CD1c-positive myeloid dendritic cell (primary cell): ENCODE data around the gene MCF2L.

Source experiments
- DNase-seq: peaks from one replicate; pipeline ENCODE4 v3.0.0-alpha.2; 2016; ENCODE audit errors: extremely low spot score

The MCF2L gene

DNA sequence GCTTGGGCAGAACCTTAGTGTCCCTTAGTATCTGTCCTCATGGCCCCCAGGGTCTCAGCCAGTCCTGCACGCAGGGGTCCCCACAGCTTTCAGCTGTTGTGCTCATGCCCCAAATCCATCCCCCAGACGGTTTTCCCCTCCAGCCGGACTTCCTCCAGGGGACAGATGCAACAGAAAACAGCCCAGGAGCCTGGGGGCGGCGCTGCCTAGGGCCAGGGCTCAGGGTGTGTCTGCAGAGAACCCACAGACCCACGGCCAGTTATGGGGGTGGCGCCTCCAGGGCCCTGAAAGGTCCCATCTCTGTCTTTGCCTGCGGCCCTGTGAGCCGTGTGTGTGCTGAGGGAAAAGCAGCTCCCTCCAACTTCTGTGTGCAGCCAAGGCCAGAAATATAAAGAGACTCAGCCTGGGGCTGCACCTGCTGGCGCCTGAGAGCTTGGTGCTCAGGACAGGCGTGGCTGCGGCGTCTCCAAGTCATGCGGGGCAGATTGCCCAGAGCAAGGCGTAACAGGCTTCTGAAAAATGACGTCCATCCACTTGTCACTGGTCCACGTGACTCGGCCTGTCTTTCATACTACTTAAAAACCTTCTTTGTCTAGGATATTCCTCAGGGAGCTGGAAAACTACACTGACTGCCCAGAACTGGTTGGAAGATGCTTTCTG, 114.5 kb downstream of the MCF2L start:
- no peak for DNase-seq

DNA sequence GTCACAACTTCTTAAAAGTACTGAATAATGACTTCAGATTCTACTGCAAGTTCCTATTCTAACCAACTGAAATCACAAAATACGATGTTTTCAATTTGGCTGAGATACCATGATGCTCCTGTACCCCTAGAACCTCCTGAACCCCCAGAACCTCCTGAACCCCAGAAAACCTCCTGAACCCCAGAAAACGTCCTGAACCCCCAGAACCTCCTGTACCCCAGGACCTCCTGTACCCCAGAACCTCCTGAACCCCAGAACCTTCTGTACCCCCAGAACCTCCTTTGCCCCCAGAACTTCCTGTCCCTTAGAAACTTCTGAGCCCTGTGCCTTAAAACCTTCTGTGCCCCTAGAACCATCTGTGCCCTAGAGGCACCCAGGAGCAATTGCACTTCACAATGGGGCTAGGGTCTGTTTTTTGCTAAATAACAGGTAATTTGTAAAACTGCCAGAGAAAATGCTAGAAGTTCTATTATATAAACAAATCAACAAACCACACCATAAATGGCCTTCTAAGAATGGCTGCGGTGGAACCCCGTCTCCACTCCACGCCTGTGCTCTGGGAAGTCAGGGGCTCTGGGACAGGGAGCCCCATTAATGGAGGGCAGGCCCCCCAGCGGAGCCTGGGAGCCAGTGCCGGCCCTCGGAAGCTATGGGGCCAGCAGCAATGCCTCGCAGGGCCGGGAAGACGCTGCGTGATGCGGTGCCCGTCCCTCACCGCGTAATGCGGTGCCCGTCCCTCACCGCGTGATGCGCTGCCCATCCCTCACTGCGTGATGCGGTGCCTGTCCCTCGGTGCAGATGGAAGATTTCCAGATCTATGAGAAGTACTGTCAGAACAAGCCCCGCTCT, 115.3 kb downstream of the MCF2L start:
- no peak for DNase-seq

DNA sequence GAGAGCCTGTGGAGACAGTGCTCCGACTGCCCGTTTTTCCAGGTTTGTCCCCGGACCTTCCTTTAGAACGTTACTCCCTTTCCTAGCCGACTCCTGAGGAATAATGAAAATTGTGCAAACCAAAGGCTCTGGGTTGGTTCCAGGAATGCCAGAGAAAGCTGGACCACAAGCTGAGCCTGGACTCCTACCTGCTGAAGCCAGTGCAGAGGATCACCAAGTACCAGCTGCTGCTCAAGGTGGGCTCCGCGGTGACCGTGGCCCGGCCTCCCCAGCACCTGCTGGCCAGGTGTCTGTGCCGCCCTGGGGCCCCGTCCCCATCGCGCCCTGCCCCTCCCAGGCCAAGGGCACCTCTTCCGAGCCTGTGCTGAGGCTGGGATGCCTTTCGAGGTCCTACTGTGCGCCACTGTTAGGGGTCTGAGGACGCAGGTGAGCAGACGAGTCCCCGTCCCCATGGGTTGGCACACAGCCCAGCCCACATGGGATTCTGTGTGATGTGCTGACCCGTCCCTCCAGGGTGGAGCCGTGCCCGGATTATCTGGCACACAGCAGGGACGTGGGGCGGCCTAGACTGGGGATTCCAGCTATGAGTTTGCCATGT, 116.0 kb downstream of the MCF2L start:
- no peak for DNase-seq

DNA sequence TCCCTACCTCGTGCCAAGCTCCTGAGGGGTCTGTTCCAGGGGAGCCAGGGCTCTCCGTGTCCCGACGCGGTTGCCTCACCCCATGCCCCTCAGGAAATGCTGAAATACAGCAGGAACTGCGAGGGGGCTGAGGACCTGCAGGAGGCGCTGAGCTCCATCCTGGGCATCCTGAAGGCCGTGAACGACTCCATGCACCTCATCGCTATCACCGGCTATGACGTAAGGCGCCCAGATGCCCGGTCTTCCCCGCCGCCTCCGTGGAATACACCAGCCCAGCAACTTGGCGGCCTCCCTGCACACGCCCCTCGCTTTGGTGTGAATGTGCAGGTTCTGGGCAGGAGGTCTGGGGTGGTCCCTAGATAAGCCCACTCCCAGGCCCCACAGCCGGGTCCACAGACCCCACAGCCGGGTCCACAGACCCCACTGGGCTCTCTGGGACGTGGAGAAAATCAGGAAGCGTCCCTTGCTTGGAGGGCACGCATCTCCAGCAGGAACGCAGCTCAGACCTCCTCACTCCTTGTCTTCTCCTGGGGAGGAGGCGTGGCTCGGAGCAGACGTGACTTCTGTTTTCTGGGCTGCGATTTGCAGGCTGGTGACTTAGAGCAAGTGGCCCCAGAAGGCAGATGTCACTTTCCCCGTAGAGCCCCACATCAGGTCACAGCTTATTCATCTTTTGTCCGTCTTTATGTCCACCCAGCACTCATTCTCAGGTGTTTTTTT, 117.2 kb downstream of the MCF2L start:
- no peak for DNase-seq

DNA sequence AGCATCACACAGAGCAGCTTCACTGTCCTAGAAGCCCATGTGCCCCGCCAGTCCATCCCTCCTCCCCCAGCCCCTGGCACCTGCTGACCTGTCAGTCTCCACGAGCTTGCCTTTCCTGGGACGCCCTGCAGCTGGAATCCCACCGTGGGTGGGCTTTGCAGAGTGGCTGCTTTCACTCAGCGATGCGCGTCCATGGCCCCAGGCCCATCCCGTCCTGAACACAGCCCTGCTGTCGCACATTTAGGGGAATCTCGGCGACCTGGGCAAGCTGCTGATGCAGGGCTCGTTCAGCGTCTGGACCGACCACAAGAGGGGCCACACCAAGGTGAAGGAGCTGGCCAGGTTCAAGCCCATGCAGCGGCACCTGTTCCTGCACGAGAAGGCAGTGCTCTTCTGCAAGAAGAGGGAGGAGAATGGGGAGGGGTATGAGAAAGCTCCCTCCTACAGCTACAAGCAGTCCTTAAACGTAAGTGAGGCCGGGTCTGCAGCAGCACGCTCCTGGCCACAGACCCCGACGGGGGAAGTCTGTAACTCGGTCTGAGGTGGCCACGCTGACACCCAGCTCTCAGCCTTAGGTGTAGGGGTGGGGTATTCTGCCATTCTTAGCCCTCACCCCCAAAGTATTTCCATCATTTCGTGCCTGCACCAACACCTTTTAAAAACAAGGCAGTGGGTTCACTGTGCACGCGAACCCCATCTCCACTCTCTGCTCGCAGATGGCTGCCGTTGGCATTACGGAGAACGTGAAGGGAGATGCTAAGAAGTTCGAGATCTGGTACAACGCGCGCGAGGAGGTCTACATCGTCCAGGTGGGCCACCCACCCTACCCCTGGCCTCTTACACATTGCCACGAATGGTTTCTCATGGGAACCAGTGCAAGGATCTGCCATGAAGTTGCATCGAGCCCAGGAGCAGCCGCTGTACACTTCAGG, 118.2 kb downstream of the MCF2L start:
- DNase-seq = no peak

DNA sequence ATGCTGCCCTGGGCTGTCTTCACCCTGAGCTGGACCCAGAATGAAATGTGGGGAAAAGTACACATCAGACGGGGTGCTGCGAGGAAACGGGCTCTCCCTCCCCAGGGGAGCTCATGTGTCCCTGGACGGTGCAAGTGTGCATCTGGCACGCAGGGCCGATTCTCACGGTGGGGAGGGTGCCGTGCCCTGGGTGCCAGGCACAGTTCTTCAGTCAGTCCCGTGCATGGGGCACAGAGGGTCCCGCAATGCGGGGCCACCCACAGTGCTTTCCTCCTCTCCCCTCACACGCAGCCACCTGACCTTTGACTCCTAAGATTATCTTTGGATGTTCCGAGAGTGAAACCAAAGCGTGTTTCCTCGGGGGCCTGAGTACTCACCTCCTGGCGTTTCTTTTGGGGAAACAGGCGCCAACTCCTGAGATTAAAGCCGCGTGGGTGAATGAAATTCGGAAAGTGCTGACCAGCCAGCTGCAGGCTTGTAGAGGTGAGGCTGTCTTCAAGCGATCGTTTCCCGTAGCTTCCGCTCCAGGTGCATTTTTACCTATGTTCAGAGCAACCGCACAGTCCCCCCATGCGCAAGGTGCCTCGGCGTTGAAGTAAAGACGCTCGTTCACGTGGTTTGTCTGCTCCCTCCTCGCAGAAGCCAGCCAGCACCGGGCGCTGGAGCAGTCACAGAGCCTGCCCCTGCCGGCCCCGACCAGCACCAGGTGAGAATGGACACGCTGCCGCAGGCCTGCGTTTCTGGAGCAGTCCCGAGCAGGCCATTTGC, 119.1 kb downstream of the MCF2L start:
- DNase-seq = no peak

DNA sequence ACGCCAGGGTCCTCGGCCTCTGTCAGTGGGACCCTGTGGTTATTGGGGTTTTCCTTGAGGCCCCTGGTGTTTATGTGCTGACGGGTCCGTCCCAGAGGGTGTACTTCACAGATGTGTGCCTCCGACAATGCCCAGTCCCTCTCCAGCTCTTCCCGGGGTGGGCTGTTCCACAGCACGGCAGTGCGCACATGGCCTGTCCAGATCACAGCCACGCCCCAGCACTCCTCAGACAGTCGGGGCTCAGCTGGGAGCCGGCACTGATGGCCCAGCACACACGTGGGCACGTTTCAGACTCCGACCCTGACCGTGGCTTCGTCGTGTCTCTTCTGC, 119.6 kb downstream of the MCF2L start:
- no peak for DNase-seq

DNA sequence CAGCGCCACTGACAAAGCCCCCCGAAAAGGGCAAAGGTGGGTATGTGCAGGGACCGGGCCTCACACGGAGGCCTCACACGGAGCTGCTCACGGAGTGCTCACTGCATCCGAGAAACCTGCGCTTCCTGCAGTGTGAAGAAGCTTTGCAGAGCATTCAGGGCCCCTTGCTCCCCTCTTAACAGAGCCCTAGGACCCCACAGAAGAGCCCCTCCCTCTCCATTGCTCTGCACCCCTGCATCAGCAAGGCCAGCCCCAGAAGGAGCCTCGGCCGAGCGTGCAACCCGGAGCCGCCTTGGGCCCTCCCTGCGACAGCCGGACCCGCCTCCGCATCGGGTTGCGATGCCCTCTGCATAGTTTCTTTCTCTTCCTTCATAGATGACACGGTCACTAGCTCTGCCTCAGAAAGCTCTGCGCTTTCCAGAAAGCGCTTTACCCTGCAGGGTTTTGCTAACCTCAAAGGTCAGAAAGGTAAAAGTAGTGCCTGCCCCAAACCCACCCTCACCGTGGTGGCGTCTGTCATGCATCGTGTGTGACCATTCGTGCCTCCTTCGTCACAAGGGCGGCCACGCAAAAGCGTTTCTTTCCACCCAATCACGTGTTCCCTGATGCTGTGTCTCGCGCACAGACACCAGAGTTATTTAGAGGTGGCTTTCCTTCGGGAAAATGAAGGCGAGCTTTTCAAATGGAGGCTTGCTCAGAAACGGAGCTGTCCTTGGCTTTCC, 120.8 kb downstream of the MCF2L start:
- no peak for DNase-seq

DNA sequence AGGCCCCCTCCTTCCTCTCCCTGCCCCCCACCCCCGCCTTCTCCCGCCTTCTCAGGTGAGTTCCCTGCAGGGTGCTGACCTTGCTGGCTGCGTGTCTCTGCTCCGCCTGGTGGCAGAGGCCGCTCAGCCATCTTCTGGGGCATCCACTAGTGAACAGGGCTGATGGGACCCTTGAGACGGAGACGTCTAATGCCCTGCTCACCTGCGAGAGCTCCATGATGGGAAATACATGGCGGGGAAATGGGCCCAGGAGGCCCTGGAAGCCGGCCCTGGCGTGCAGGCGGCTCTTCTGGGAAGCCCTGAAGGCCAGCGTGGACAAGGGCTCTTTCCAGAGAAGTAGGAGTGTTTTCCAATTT, 121.4 kb downstream of the MCF2L start:
- DNase-seq = no peak

DNA sequence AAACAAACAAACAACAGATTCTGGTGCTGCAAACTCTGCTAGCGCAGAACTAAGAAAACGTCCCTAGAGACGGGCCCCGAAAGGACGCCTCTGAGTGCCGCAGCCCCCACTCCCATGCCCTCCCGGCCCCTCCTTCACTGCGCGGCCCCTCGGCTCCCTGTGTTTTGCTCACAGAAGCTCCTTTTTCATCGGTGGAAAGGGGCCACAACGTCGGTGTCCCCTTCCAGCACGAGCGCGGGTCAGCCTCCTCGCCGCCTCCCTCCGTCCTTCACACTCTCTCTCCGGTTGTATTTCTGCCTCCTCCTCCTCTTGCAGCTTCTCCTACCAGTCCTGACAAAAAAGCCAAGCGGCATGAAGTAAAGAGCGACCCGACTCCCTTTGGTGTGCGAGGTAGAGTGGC, 121.8 kb downstream of the MCF2L start:
- DNase-seq = no peak

DNA sequence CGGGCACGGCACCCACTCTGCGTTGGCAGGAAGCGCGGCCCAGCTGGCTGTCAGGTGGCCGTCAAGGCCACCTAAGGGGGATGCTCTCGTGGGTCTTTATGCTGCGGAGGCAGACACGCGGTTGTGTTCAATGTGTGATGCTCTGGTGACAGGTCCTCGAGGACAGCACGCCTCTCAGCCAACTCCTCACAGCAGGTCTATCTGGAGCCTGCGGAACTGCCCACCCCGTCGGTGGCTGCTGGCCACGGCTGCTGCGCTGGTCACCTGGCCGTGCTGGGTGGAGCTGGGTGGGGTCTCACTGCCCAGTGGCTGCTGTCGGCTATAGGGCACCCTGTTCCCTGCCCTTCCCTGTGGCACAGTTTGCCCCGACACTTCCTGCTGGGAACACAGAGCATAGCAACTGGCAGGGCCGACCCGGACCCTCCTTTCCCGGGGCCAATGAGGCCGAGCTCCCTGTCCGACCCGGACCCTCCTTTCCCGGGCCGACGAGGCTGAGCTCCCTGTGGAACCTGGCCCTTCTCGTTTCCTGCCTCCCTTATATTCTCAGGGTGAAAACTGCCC, 122.3 kb downstream of the MCF2L start:
- DNase-seq = no peak

DNA sequence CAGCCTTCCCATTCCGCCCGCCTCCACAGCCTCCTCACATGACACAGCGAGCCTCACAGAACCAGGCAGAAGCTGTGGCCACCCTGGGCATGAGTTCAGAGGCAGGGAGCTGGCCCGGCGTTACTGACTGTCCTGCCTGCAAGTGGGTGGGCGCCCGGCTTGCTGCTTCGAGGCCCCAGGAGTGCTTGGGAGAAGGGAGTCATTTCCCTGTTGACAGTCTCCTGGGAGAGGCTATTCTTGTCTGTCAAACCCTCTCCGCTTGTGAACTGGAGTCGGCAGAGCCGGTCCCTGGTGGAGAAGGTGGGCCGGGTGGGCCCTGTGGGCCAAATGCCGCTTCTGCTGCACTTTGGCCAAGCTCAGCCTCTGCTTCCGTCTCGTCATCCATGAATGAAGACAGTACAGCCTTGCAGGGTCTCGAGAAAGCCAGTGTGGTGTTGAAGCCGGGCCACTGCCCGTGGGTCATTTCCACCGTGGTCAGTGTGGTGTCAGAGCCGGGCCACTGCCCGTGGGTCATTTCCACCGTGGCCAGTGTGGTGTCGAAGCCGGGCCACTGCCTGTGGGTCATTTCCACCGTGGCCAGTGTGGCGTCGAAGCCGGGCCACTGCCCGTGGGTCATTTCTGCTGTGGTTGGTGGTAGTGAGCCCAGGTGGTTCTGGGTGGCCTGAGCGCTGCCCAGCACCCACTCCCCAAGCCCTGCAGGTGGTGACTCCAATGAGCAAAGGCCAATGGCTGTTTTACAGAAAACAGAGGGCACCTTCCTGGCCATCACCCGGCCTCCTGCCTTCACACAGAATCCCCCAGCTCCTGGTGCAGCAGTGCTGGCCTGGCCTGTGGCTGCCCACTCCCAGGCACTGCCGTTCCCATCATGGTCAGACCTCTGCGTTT, 123.1 kb downstream of the MCF2L start:
- no peak for DNase-seq

DNA sequence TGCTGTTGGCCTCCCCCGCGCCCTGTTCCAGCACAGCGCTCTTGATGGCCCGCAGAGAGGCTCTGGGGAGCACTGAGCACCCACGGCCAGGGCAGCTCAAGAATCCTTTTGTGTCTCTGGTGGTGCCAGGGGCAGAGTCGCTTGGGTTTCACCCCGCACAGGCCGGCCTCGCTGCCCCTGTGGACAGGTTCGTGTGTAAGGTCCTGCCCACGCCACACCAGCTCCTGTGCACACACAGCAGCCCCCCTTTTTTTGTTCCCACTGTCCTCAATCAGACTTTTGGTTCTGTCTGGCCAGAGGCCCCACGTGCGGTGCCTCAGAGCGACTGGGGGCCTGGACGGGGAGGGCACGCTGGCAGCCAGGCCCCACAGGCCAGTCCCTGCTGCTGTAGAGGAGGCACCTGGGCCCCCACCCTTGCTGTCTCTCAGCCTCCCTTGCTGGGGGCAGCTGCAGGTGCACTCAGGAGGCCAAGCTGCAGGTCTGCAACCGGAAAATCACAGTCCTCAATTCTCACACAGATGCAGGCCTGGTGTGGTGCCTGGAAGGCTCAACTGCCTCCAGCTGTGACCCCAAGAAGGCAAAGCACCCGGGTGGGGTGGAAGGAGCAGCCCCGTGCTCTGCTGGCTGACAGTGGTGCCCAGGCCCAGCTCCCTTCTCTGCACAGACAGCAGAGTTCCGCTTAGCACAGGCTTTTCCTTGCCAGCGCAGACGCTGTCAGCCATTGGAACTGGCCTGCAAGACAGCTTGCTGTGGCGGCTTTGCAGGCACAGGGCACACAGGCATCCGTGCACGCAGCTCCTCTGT, 124.0 kb downstream of the MCF2L start:
- no peak for DNase-seq

DNA sequence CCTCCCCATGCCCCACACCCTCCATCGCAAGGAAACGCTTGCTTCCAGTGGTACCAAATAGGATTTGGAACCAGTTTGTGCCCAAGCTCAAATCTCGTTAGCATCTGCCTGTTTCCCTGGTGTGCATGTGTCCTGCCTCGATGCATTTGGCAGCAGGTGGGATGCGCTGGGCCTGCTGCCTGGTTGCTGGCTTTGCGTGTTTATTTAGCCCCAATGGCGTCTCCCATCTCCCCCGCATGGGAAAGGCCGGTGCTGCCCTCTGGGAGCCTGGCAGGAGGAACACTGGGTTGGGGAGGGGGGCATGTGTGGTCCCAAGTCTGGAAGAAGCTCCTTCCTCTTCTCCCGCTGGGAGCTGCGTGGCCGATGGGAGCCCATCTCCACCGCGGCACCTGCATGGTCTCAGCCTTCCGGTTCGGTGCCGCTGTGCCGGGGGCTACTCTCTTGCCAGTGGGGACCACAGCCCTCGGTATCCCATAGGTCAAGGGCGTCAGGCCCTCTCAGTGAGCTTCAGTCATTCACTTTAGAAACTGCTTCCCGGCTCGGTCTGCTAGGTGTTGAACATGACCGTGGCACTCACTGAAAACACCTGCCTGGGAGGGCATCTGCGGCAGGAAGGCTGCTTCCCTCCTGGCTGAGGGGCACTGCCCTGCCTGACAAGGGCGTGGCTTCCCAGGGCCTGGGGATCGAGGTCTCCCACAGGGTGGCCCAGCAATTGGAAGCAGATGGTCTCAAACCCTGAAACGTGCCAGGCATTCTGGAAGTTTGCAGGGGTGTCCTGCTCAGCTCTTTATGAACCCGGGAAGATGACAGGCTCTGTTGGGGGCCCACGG, 124.8 kb downstream of the MCF2L start:
- DNase-seq = no peak

DNA sequence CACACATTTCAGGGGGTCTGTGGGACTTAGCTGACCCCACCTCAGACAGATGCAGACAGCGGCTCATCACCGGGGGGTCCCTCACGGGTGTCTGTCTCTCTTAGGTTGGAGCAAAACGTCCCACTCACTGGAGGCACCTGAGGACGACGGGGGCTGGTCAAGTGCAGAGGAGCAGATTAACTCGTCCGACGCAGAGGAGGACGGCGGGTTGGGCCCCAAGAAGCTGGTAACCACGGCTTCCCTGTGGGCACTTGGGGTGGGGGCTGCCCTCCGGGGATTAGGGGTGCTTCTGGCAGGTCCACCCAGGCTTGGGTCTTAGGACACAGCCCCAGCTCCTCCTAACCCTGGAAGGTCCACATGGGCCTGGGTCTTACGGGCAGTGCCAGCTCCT, 125.4 kb downstream of the MCF2L start:
- no peak for DNase-seq

DNA sequence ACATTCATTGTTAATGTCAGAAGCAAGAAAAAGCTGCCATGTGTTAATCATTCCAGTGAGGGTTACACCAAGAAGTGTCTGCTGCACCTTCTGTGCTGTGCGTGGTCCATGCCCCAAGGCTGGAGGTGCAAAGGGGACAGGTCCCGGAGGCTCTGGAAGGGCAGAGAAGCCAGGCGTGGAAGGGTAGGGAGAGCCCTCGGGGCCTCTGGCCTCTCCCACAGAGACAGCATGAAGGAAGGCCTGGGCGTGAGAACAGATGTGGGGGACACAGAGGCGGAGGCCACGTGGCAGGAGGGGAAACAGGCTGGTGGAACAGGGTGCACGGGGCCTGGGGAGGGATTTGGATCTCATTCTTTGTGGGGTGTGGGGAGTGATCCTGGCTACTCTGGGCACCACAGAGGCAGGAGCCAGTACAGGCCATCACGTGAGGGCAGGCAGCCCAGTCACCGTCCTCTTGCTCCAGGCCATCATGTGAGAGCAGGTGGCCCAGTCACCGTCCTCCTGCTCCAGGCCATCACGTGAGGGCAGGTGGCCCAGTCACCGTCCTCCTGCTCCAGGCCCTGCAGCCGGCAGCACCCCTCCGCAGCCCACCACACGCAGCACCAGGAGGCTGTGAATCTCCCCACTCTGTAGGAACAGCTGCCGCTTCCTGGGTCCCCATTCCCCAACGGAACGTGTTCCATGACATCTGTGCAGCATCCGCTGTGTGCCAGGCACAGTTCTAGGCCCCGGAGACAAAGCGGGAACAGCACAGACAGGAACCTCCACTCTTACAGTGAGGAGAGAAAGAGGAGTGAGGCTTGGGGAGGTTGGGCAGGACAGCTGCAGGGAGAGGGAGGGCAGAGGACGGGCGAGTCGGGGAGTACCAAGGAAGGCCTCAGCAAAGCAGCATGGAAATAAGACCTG, 126.4 kb downstream of the MCF2L start:
- DNase-seq = no peak
